Hematopoietic multipotent progenitor cell treated with erythropoietin and hydrocortisone succinate and interleukin-3 and kit ligand, for 4 days (in vitro differentiated cells): ENCODE data around the gene CCDC180.
A peak's percentile ranks its signal among the peaks of the same experiment; 100 is the strongest.
"Not testable (repeated sequence)": the region's sequence is repeated elsewhere in the genome, so short reads cannot be mapped to it uniquely, and the experiment has no call there.

Source experiments
- DNase-seq: peaks from one replicate; pipeline ENCODE4 v3.0.0-alpha.2; 2015

The CCDC180 gene

DNA sequence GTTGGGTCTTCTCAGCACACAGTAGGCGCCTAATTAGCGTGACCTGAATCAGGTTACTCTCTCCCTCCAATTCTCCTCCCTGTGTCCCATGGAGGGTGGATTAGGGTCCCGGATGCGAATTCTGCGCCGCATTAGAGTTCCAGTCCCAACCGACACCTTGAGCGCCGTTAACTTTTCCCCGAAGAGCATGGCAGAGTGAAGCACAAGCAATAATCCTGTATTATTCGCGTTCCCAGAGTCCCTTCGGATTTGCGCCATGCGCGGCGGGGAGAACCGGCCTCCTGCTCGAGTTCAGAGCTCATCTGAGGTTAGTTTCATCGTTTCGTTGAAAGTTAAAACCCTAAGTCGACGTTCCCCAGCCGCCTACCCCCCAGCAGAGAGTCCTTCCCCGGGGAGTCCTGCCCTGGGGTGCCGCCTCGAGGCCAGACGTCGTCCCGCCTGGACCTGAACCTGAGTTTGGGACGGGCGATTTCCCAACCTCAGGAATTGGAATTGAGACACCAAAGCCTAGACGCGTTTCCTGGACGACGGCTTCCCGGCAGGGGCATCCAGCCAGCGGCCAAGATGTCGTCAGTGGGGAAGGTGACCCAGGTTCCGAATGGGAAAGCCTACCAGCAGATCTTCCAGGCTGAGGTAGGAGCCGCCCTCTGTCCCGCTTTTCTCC, at the start of gene CCDC180:
CCDC180 (plus strand) TSS at position 160 of the 664 bp plus-strand sequence; CDS start at position 565, 405 bp downstream.
- no peak for DNase-seq

DNA sequence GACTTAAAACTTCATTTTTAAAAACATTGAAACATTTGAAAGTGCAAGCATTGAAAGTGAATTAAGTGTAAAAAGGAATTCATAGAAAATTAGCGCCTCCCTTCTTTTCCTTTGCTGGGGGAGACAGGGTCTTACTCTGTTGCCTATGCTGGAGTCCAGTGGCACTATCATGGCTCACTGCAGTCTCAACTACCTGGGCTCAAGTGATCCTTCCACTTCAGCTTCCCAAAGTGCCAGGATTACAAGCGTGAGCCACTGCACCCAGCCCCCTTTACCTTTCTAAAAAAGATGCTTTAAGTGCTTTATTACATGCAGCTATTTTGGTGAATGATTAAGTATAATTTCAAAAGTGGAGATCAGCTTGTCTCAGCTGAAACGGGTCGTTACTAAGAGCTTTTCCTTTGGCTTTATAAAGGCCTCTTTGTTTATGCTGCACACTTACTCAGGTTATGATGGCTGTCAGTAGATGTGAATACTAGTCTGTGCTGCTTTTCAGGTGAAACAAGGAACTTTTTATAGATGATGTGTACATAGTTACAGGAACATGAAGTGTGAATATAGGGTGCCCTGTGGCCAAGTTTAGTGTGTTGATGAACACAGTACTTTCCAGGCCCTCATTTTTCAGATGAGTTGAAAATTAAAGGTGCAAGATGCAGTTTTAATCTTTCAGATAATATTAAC, 47.5 kb upstream of the CCDC180 start:
- not testable (repeated sequence) for DNase-seq

DNA sequence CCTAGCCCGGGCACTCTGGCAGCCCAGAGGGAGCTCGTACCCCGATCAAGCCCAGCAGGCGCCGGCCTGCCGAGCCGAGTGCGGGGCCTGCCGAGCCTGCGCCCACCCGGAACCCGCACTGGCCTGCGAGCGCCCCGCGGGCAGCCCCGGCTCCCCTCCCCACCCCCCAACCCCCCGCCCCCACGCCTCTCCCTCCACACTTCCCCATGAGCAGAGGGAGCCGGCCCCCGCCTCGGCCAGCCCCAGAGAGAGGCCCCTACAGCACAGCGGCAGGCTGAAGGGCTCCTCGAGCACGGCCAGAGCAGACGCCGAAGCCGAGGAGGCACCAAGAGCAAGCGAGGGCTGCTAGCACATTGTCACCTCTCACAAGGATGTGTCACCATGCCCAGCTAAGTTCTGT, 36.2 kb upstream of the CCDC180 start:
- DNase-seq, result no peak

DNA sequence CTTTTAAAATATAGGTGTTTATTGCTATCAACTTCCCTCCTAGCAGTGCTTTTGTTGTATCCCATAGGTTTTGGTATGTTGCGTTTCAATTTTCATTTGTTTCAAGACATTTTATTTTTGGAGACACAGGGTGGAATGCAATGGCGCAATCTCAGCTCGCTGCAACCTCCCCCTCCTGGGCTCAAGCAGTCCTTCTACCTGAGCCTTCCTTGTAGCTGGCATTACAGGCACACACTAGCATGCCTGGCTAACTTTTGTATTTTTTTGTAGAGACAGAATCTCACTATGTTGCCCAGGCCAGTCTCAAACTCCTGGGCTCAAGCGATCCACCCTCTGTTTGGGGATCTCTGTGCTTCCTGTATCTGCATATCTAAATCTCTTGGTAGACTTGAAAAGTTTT, 35.4 kb upstream of the CCDC180 start:
- DNase-seq, result no peak

DNA sequence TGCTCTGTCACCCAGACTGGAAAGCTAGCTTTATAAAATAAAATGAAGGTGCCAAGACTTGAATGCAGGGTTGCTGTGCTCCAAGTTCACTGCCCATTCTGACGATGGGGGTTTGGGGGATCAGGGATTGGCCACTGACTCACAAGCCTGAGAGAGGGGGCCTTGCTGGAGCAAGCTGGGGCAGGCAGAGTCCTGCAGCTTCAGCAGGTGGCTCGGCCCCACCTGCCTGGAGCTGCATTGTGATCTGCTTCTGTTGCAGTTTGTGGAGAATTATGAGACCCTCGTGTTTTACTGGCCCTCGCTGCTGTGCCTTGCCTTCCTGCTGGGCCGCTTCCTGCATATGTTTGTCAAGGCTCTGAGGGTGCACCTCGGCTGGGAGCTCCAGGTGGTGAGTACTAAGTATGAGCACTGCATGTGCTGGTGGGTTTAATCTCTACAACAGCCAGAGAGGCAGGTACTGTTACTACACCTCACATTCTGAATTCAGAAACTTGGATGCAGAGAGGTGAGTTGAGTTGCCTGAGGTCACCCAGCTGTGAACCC, 31.1 kb upstream of the CCDC180 start:
- no peak for DNase-seq

DNA sequence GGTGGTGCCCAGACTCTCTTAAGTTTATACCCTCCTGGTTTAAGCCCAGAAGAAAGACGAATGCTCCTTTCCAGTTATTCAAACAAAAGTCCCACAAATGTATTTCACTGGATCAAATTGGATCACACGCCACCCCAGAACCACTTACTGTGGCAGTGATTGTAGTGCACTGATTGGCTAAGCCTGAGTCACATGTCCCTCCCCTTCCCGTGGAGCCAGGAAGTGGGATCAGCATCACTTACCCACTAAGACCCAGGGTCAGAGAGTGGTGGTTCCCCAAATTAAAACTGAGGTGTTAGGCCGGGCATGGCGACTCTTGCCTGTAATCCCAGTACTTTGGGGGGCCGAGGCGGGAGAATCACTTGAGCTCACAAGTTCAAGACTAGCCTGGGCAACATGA, 29.5 kb upstream of the CCDC180 start:
- DNase-seq, result no peak

DNA sequence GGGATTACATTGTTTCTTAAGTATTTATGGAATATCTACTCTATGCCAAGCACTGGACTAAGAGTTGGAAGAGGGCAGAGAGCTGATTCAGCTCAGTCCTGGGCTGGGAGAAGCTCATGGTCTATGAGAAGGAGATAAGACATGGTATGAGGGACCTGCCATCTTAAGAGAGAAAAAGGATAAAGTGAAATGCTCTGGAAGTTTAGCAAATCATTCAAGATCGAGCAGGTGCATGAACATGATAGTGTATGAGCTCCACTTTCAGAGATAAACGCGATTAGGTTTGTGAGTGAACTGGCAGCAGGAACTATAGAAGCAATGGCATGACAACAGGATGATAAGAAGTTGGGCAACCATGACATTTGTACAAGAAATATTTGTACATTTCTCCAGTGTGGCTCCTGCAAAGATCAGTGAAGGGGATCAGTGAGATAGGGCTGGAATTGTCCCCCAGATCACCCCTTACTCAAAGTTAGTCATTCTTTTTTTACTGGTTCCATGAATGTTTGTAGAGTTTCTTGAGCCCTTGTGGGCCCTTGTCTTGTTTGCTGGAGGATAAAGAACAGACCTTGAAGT, 26.6 kb upstream of the CCDC180 start:
- DNase-seq, result peak; percentile 53

DNA sequence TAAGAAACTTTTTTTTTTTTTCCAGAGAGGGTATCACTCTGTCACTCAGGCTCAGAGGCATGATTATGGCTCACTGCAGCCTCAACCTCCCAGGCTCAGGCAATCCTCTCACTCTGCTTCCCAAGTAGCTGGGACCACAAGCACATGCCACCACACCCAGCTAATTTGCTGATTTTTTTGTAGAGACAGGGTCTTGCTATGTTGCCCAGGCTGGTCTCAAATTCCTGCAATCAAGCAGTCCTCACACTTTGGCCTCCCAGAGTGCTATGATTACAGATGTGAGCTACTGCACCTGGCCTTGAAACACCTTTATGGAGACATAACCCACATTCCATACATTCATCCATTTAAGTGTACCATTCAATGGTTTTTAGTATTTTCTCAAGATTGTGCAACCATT, 23.7 kb upstream of the CCDC180 start:
- no peak for DNase-seq

DNA sequence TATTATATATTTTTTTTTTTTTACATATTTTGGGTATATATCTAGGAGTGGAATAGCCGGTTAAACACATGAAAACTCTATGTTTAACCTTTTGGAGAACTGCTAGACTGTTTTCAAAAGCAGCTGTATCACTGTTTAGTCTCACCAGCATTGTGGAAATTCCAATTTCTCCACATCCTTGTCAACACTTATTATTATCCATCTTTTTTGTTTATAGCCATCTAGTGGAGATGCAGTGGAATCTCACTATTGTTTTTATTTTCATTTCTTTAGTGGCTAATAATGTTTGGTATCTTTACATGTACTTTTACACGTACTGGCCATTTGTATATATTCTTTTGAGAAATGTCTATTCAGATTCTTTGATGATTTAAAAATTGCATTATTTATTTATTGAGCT, 22.7 kb upstream of the CCDC180 start:
- DNase-seq, result no peak

DNA sequence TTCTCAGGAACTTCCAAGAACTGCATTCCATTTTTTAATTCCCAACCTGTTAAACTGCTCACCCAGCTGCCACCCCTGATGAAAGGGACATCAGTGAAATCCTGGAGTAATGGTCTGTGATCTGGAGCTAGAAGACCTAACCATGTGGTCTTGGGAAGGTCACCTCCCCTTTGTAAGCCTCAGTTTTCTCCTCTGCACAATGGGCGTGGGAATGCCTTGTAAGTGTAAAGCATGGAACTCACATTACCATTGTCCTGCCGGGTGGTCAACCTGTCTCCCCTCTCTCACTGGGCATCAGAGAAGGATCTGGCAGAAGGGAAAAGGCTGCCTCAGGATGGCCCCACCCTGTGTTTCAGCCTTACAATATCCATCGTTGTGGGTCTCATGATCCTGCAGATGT, 15.3 kb upstream of the CCDC180 start:
- DNase-seq, result no peak

DNA sequence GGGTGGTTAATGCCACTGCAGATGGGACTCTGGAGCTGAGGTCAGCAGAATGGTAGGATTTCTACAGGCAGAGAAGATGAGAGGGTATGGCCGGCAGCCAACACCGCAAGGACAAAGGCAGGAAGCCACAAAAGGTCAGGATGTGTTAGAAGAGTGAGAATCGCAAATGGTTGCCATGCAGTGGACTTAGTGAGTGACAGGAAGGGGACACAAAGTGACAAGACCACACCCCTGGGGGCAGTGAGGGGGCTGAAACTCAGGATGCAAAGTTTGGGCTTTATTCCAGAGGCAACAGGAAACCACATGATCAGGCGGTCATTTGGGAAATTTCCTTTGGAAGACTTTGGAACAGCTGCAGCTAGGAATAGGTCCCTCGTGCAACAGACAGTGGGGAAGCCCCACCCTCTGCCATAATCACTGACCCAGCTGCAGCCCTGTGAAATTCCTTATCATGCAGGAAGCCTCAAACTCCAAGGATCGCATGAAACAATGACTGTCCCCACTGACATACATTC, 14.2 kb upstream of the CCDC180 start:
- peak; percentile 15 for DNase-seq

DNA sequence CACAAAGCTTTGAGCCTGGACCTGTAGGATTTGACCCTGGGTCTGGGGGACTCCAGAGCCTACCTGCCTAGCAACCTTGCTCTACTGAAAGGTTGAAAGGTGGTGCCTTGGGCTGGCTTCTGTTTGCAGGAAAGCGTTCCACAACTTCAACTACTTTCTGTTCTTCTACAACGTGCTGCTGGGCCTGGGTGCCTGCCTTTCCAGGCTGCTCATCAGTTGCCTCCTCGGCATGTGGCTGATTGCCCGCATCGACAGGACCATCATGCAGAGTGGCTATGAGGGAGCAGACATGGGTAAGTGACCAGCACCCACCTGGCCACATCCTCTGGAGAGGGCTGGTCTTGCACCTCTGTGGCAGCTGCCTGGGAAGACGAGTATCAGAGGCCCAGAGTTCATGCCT, 13.6 kb upstream of the CCDC180 start:
- no peak for DNase-seq

DNA sequence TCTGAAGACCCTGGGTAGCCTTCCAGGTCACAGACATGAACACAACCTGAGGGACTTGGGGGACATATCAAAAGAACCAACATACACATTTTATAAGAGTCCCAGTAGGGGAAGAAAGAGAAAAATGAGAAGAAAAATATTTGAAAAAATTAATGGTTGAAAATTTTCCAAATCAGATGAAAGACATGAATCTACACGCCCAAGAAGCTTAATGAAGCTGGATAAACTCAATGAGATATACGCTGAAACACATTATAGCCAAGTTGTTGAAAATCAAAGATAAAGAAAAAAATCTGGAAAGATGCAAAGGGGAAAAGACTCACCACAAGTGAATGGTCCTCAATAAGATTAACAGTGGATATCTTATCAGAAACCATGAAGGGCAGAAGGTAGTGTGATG, 9.6 kb upstream of the CCDC180 start:
- no peak for DNase-seq

DNA sequence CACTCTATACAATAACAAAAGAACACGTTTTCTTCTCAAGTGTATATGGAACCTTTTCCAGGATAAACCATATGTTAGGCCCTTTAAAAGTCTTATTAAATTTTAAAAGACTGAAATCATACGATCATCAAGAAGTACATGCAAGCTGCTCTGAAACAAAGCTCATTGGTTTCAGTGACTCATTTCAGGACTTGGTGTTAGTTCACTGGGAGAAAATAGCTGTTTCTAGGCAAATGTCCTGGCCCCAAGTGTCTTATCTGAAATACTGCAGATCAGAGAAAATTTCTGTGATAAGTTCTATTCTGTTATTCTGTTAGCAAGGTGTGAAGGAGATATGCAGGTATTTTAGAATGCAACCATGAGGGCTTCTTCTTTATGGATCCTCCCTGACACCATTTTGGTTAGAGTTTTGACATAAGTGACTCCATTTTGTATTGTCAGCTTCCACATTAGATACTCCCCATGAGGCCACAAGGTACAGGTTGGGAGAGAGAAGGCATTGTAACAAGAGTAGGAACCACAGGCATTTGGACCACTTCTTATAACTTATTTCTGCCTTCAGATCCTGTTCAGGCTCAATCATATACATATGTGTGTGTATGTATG, 7.5 kb upstream of the CCDC180 start:
- no peak for DNase-seq

DNA sequence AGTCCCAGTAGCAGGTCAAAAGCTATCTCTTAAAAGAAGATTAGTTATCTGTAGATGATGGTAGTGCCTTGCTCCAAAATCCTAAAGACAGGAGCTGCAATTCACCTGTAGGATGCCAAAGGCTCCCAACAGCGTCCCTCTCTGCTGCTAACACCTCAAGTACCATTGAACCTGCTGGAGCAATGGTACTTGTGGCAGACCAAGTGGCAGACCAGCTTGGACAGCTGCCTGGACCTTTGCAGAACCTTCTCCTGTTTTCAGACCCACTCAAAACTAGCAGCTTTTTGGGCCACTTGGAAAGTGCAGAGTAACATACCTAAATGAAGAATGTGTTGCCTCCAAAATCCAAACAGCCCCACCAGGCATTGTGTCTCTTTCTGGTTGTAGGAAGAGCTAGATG, 6.9 kb upstream of the CCDC180 start:
- DNase-seq, result no peak

DNA sequence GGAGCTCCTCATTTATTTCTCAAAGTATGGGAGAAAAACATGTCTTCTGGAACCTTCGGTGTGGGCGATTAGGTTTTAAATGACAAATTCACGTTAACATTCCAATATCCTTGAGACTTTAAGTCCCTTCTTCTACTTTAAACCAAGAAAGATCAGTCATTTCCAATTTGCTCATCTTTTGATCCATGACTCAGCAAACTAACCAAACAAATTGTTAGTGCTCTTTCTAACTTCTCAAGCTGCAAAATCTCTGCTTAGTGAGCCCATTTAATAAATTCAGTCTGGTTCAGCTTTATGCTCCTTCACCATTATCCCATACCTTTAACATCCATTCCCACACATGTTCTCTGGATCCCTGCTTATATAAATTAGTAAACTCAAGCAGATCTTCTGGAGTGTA, 5.5 kb upstream of the CCDC180 start:
- no peak for DNase-seq

DNA sequence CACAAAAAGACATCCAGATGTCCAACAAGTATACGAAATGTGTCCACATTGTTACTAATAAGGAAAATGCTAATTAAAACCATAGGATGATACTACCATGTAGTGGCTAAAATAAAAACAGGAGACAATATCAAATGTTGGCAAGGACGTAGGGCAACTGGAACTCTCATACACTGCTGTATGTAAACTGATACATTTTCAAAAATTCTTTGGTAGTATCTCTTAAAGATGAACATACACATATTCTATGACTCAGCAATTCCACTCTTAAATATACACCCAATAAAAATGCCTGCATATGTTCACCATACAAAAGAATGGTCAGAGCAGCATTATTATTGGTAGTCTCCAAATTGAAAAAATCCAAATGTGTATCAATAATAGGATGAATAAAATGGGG, 2.9 kb upstream of the CCDC180 start:
- DNase-seq, result no peak

DNA sequence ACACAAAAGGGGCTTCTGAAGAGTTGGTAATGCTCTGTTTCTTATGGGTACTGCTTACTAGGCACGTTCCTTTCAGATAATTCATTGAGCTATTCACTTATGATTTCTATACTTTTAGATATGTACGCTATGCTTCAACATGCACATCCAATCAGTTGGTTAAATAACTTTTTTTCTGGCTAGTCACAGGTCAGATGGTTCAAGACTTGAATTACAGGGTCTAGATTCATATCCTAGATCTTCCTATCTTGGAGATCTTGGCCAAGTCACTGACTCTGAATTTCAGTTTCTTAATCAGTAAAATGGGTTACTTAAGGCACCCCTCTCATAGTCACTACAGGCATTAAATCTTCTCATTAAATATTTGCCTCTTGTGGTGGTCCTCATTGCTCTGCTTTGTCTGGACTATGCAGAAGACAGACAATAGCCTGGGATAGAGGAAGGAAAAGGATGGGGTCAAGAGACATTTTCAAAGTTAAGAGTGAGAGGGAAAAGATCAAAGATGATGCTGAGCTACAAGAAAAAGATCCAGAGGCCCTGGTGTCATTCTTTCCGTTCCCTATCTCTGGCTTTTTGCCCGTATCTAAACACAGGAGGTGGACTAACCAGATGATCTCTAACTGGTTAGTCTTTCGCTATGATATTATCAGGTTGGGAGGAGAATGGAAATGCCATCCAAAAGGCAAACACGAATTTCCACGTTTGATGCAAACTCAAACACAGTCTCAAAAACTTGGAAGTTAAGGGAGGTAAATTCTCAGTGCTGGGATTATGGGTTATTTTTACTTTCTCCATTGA, 1.8 kb upstream of the CCDC180 start:
- DNase-seq, result no peak

DNA sequence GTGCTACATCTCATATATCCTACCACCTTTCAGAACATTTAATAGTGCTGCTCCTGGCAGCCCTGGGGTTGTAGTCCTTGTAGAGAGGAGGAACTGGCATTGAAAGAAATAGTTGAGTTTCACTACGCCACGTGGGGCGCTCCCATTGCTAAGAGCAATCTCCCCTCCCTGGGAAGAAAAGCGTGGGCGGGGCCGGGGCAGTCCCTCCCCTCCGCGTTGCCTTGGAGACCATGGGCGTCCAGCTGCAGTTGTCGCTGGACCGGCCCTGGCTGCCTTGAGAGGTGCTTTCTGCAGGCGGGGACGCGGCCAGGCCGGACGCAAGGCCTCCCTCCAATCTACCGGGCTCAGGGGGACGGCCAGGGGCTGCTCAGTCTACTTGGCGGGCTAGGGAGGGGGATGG, 368 bp upstream of the CCDC180 start:
- peak; percentile 62 for DNase-seq

DNA sequence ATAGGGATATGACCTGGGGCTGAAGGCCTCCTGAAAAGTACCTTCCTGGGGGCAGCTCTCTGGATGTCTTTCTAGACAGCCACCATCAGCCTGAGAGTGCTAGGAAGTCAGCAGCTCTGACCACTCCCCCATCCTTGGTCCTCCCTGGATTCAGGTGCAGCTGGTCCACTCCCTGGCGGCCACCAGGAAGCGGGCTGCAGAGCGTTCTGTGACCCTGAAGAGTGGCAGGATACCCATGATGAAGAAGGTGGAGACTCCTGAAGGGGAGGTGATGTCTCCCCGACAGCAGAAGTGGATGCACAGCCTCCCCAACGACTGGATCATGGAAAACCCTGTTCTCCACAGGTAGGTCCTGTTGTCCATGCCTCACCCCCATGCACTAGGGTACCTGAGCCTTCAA, 1.8 kb downstream of the CCDC180 start:
- no peak for DNase-seq

DNA sequence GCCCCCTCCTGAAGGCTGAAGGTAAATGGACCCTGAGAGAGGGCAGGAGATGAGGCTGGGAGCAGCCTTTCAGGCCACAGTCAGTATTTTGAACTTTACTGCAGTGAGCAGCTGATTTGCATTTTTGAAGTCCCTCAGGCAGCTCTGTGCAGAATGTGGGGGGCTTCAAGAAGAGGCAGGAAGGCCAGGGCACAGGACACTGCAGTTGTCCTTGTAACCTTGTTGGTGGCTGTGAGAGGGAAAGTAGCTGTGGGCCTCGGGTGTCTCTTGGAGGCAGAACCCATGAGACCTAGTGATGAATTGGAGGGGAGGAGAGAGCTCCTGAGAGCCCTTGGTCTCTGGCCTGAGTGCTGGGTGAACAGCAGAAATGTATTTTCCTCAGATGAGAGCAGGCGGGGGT, 2.6 kb downstream of the CCDC180 start:
- no peak for DNase-seq

DNA sequence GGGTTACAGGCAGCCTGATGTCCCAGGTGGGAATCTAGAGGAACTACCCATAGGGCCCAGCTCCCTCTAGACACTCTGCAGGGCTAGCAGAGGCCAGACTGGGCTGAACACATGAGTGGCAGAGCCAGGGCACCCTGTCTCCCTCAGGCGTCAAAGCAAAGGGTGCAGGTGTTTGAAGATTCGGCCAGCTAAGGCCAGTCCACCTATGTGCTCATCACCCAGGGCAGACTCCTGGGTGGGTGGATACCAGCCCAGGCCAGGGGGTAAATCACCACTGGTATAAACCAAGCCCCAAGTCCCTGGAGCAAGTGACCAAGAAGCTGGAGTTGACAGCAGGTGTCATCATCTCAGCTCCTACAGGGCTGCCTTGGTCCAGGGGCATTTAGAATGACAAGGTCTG, 3.4 kb downstream of the CCDC180 start:
- DNase-seq, result no peak
